GM12878 (cell line): ENCODE measurements around the gene LRRC31. TPM values are rescaled to one million over a fixed set of nuclear protein-coding genes. Genes with fewer than 3 reads are reported as not detected.

ENCODE experiments used
- ATAC-seq: fragments of 200-7000 bp; cut with Tn5 transposase; 3 replicates; pipeline ENCODE4 v1.9.1; 2020; ENCODE audit warnings: mild to moderate bottlenecking, moderate library complexity
- BruUV-seq: library from RNA; stranded (reverse); fragments of 400-500 nt; replicated peaks from 2 replicates; lab custom pipeline; 2021; lab: Mats Ljungman, UMichigan
- CTCF ChIA-PET: fragments of 300-600 bp; sonication (Branson Sonifier 250); formaldehyde crosslinking; extraction: SDS; loops from one replicate; lab custom pipeline; 2021; ENCODE audit warnings: inconsistent platforms; lab: Yijun Ruan, JAX
- POLR2A ChIA-PET: fragments of 350-600 bp; formaldehyde crosslinking; extraction: SDS; loops from one replicate; lab custom pipeline; 2021; ENCODE audit warnings: inconsistent platforms; lab: Charles Lee
- RAD21 ChIA-PET: fragments of 300-600 bp; sonication (Branson Sonifier 250); formaldehyde crosslinking; loops from one replicate; lab custom pipeline; 2023; ENCODE audit warnings: antibody characterized with exemption; ENCODE audit not compliant: unreplicated experiment; lab: Charles Lee
- SMC1A ChIA-PET: fragments of 300-600 bp; sonication (Branson Sonifier 250); formaldehyde crosslinking; loops from one replicate; lab custom pipeline; 2023; ENCODE audit not compliant: unreplicated experiment, uncharacterized antibody; lab: Charles Lee
- DNase-seq: peaks from one replicate; pipeline ENCODE4 v3.0.0-alpha.2; 2011; ENCODE audit warnings: low read depth, low spot score
- FAIRE-seq: peaks from 3 replicates; lab custom pipeline; 2011; peaks lifted over from hg19 to GRCh38; lab: Jason Lieb, UNC
- H2AFZ ChIP-seq: 2 replicates; pipeline ENCODE4 v1.6.0; 2011; ENCODE audit warnings: low read depth, low read length, control low read depth; ENCODE audit not compliant: control insufficient read depth
- H3K27ac ChIP-seq: 2 replicates; pipeline ENCODE4 v1.5.1; 2011; ENCODE audit warnings: control low read depth; ENCODE audit not compliant: control insufficient read depth, insufficient read depth
- H3K27me3 ChIP-seq, 2 experiments: replicated peaks in 1 of 2; 2 replicates each; pipeline versions ENCODE4 v1.6.0 to v1.6.1; 2011; ENCODE audit warnings: low read length in 1 of 2; ENCODE audit not compliant: control insufficient read depth in 2 of 2, insufficient read depth in 2 of 2
- H3K36me3 ChIP-seq, 2 experiments: 2 replicates each; pipeline ENCODE4 v1.5.1; 2011; ENCODE audit warnings: low read length in 1 of 2; ENCODE audit not compliant: control insufficient read depth in 2 of 2, insufficient read depth in 2 of 2
- H3K4me1 ChIP-seq: 2 replicates; pipeline ENCODE4 v1.6.1; 2011; ENCODE audit warnings: mild to moderate bottlenecking, low read length, moderate library complexity, mixed read lengths; ENCODE audit not compliant: control insufficient read depth, insufficient read depth
- H3K4me2 ChIP-seq: 2 replicates; pipeline ENCODE4 v1.6.0; 2011; ENCODE audit warnings: control low read depth; ENCODE audit not compliant: control insufficient read depth, insufficient read depth
- H3K4me3 ChIP-seq: fragments of 200-600 bp; sonication (generic); 2 replicates; pipeline ENCODE4 v1.5.1; 2016
- H3K79me2 ChIP-seq: 2 replicates; pipeline ENCODE4 v1.6.0; 2011; ENCODE audit warnings: low read length; ENCODE audit not compliant: control insufficient read depth, insufficient read depth
- H3K9ac ChIP-seq: 2 replicates; pipeline ENCODE4 v1.8.0; 2011; ENCODE audit warnings: low read length, control low read depth, mixed read lengths; ENCODE audit not compliant: control insufficient read depth, insufficient read depth
- H3K9me3 ChIP-seq: replicated peaks from 3 replicates; pipeline ENCODE4 v1.5.1; 2011; ENCODE audit warnings: mild to moderate bottlenecking, low read length; ENCODE audit not compliant: control insufficient read depth, insufficient read depth
- H4K20me1 ChIP-seq: 2 replicates; pipeline ENCODE4 v1.6.0; 2011; ENCODE audit not compliant: control insufficient read depth, insufficient read depth
- ATF7 ChIP-seq: fragments of 450-650 bp; IDR thresholded peaks from 2 replicates; pipeline ENCODE4 v1.6.1; 2016; ENCODE audit warnings: low read depth, mild to moderate bottlenecking
- ETV6 ChIP-seq, 2 experiments: fragments of 450-650 bp in 1 of 2; IDR thresholded peaks in 1 of 2; conservative IDR thresholded peaks in 1 of 2; 2 replicates each; pipeline ENCODE4 v1.6.1; 2014; ENCODE audit warnings: antibody characterized with exemption in 1 of 2, borderline replicate concordance in 1 of 2, low read depth in 1 of 2, mild to moderate bottlenecking in 1 of 2, moderate library complexity in 1 of 2
- FOXK2 ChIP-seq: fragments of 450-650 bp; IDR thresholded peaks from 2 replicates; pipeline ENCODE4 v1.6.1; 2017; ENCODE audit warnings: mild to moderate bottlenecking, moderate library complexity
- FOXM1 ChIP-seq: IDR thresholded peaks from 2 replicates; pipeline ENCODE4 v1.6.1; 2012; ENCODE audit warnings: low read depth, mild to moderate bottlenecking, inconsistent platforms, low read length, moderate library complexity
- HDGF ChIP-seq: fragments of 450-650 bp; IDR thresholded peaks from 2 replicates; pipeline ENCODE4 v1.6.1; 2016; ENCODE audit warnings: antibody characterized with exemption
- MXI1 ChIP-seq: fragments of 150-350 bp; IDR thresholded peaks from 2 replicates; pipeline ENCODE4 v1.6.1; 2011; ENCODE audit warnings: low read depth, mild to moderate bottlenecking, inconsistent platforms, low read length, improper control_type of control experiment
- NRF1 ChIP-seq: conservative IDR thresholded peaks from 2 replicates; pipeline ENCODE4 v1.6.1; 2011; ENCODE audit warnings: mild to moderate bottlenecking, low read depth, low read length, improper control_type of control experiment
- POLR2AphosphoS2 ChIP-seq: IDR thresholded peaks from 2 replicates; pipeline ENCODE4 v1.6.1; 2011; ENCODE audit warnings: low read depth, mild to moderate bottlenecking, low read length, improper control_type of control experiment, moderate library complexity
- RB1 ChIP-seq: fragments of 450-650 bp; formaldehyde crosslinking; IDR thresholded peaks from 2 replicates; pipeline ENCODE4 v1.6.1; 2017; ENCODE audit warnings: mild to moderate bottlenecking, borderline replicate concordance
- SMAD5 ChIP-seq: IDR thresholded peaks from 2 replicates; pipeline ENCODE4 v1.6.1; 2016; ENCODE audit warnings: antibody characterized with exemption, low read depth
- SPI1 ChIP-seq: IDR thresholded peaks from 2 replicates; pipeline ENCODE4 v1.6.1; 2011; ENCODE audit warnings: low read depth, mild to moderate bottlenecking, low read length, moderate library complexity, borderline replicate concordance; ENCODE audit not compliant: insufficient read depth
- STAT3 ChIP-seq: IDR thresholded peaks from 2 replicates; pipeline ENCODE4 v1.6.1; 2011; ENCODE audit warnings: low read depth, low read length, improper control_type of control experiment
- YBX1 ChIP-seq: fragments of 450-650 bp; IDR thresholded peaks from 2 replicates; pipeline ENCODE4 v1.6.1; 2016; ENCODE audit warnings: antibody characterized with exemption
- ZNF384 ChIP-seq: IDR thresholded peaks from 2 replicates; pipeline ENCODE4 v1.6.1; 2012; ENCODE audit warnings: low read depth, mild to moderate bottlenecking, low read length, improper control_type of control experiment, borderline replicate concordance
- ZZZ3 ChIP-seq: IDR thresholded peaks from 2 replicates; pipeline ENCODE4 v1.6.1; 2011; ENCODE audit warnings: low read depth; ENCODE audit not compliant: control insufficient read depth, insufficient read length
- WGBS: methylation state at CpG from one replicate; pipeline ENCODE4 v1.1.6; 2016; ENCODE audit warnings: low lambda C conversion rate; ENCODE audit not compliant: insufficient replicate concordance, insufficient coverage; ENCODE audit errors: missing lambda C conversion rate; 5-methylcytosine and 5-hydroxymethylcytosine counted together
- in situ Hi-C: fragments of 300-500 bp; cut with MboI; formaldehyde crosslinking; loops from 9 replicates; pipeline ENCODE4 v1.14.3; 2018; ENCODE audit warnings: mixed read lengths
- intact Hi-C: fragments of 100-400 bp; cut with micrococcal nuclease; formaldehyde crosslinking; loops from one replicate; pipeline ENCODE4 v1.14.2; 2022; ENCODE audit not compliant: unreplicated experiment
- polyA plus RNA-seq, 11 experiments: library from polyadenylated mRNA; depleted of rRNA in 4 of 11; unstranded in 6 of 11; stranded (reverse) in 5 of 11; fragments of >200 nt; fragmentation: Nextera tagmentation in 4 of 11; fragmentation: Illumina TruSeq in 1 of 11; extraction: Ambion mirVana in 4 of 11; extraction: Trizol in 1 of 11; gene quantifications; 1 replicate in 1 of 11; 2 replicates in 10 of 11; pipeline versions ENCODE4 v1.2.1 to v1.2.3, GENCODE V29; 2011 to 2016; ENCODE audit warnings: inconsistent platforms in 2 of 11, missing spikeins in 2 of 11, low read depth in 1 of 11
- total RNA-seq, 4 experiments: library from RNA; depleted of rRNA in 3 of 4; stranded (reverse); fragments of >200 nt in 3 of 4; fragmentation: Illumina TruSeq in 1 of 4; extraction: Trizol in 1 of 4; gene quantifications; 2 replicates each; pipeline versions ENCODE4 v1.2.1 to v1.2.3, GENCODE V29; 2013 to 2021
- TF ChIP-seq, protein P1 (sequence below): IDR thresholded peaks from 2 replicates; pipeline ENCODE4 v1.6.1; 2012; ENCODE audit warnings: low read length, inconsistent platforms
- TF ChIP-seq, protein P2 (sequence below): fragments of 450-650 bp; conservative IDR thresholded peaks from 2 replicates; pipeline ENCODE4 v1.6.1; 2017; ENCODE audit warnings: mild to moderate bottlenecking, moderate library complexity

LRRC31 gene
- total and polyA plus RNA-seq, 10 of the 15 experiments (the other 5 are each of a cell fraction or from before 2014, with no cell fraction given), result 0.04 to 0.06 (median 0.06) TPM; not detected in 7

DNA sequence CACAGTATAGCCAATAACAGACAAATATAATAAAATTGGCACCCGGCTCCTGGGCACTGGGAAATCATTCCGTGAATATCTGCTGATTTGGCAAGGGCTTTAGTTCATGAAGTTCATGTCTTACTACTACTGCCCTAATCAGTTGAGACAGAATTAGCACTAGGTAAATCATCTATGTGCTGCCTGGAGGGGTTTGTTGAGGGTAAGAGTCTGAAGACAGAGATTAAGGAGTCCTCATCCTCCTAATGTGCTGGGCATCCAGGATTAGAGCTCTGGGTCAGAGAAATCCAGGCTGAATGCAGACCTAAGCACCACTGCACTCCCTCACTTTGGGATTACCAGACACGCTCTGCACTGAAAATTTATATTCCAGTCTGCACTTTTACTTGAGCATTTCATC lies 43.6 kb upstream of the LRRC31 start (continued):
- TF ChIP-seq MXI1, result no peak
- TF ChIP-seq, protein P1, sequence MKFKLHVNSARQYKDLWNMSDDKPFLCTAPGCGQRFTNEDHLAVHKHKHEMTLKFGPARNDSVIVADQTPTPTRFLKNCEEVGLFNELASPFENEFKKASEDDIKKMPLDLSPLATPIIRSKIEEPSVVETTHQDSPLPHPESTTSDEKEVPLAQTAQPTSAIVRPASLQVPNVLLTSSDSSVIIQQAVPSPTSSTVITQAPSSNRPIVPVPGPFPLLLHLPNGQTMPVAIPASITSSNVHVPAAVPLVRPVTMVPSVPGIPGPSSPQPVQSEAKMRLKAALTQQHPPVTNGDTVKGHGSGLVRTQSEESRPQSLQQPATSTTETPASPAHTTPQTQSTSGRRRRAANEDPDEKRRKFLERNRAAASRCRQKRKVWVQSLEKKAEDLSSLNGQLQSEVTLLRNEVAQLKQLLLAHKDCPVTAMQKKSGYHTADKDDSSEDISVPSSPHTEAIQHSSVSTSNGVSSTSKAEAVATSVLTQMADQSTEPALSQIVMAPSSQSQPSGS, result no peak
- TF ChIP-seq SMAD5, result no peak
- no peak for TF ChIP-seq FOXM1
- TF ChIP-seq ZNF384, result no peak
- no peak for TF ChIP-seq RB1
- TF ChIP-seq FOXK2, result no peak

DNA sequence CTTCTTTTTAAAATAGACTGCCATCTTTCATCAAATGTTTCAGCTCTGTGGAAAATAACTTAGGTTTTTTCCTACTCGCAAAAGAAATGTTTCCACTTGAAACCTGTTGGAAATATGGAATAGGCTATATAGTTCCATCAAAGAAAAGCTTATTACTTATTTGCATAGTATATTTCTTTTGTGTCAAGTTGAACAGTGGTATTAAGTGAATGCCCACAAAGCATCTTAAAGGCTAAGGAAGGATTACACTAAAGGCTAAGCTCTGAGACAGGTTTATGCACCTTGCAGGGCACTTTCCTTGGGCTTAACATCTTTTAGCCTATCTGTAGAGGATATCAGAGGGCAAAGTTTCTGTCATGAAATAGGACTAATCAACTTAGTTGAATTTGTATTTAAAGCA lies 41.5 kb upstream of the LRRC31 start, which contains the start of gene SAMD7:
Gene SAMD7 (plus strand): TSS at position 301 of the 400 bp plus-strand sequence. CDS start 7,927 bp downstream, outside the sequence.
- H3K79me2 ChIP-seq, result no peaks in the 10 kb centered on the region
- in situ Hi-C loops, result no loop called here
- no peak within 1 kb of the TSS for H3K27ac ChIP-seq
- FAIRE-seq, result no peak
- ChIA-PET CTCF (interaction anchor here (0.6 kb wide), 1 partner anchor 11 kb away, joined by 3 read pairs; no protein-coding TSS in a partner anchor), POLR2A (interaction anchor here (1.2 kb wide), 1 partner anchor 12 kb away, joined by 3 read pairs; no protein-coding TSS in a partner anchor), SMC1A (interaction anchor here (0.5 to 1.5 kb wide), 3 partner anchors 9 to 699 kb away, joined by 3 read pairs; no protein-coding TSS in a partner anchor), RAD21 (interaction anchor here (1.2 kb wide), 1 partner anchor 21 kb away, joined by 3 read pairs; no protein-coding TSS in a partner anchor)
- H3K36me3 ChIP-seq, result no peaks in the 10 kb centered on the region
- WGBS, result 94% methylated on average over 1 of the region's 1 CpG
- ATAC-seq, result no peak
- no peak within 1 kb of the TSS for H3K4me3 ChIP-seq
- no peaks in the 10 kb centered on the region for H3K4me1 ChIP-seq
- H4K20me1 ChIP-seq, result no peaks in the 10 kb centered on the region
- no peak within 1 kb of the TSS for H3K9ac ChIP-seq
- no peak within 1 kb of the TSS for H3K4me2 ChIP-seq
- no peaks in the 10 kb centered on the region for H3K9me3 ChIP-seq
- BruUV-seq, result no TSS peak
- H2AFZ ChIP-seq, result no peak within 1 kb of the TSS
- TF ChIP-seq POLR2AphosphoS2 (no peak), NRF1 (no peak), HDGF (no peak), YBX1 (no peak), ETV6 (conservative IDR thresholded peaks at IDR 0.05 in 1 of 2, IDR thresholded peaks at IDR 0.05 in 1 of 2; ENCODE audit: borderline replicate concordance in 1 of 2, low read depth in 1 of 2) (no peak), ZZZ3 (no peak), ATF7 (no peak), SPI1 (no peak), STAT3 (no peak)
- TF ChIP-seq, protein P2, sequence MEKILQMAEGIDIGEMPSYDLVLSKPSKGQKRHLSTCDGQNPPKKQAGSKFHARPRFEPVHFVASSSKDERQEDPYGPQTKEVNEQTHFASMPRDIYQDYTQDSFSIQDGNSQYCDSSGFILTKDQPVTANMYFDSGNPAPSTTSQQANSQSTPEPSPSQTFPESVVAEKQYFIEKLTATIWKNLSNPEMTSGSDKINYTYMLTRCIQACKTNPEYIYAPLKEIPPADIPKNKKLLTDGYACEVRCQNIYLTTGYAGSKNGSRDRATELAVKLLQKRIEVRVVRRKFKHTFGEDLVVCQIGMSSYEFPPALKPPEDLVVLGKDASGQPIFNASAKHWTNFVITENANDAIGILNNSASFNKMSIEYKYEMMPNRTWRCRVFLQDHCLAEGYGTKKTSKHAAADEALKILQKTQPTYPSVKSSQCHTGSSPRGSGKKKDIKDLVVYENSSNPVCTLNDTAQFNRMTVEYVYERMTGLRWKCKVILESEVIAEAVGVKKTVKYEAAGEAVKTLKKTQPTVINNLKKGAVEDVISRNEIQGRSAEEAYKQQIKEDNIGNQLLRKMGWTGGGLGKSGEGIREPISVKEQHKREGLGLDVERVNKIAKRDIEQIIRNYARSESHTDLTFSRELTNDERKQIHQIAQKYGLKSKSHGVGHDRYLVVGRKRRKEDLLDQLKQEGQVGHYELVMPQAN, result no peak
- peaks cover 0 to 2% of the 10 kb centered on the region in 2 experiments; a peak in 1 of 4 replicates for H3K27me3 ChIP-seq
- DNase-seq, result no peak
- intact Hi-C loops, result no loop called here
